Type B pancreatic cell (in vitro differentiated cells): Measurements from ENCODE around the gene PSME4. TPM values are rescaled to one million over a fixed set of nuclear protein-coding genes. Genes with fewer than 3 reads are reported as not detected.
"Not testable (repeated sequence)": the region's sequence is repeated elsewhere in the genome, so short reads cannot be mapped to it uniquely, and the experiment has no call there.

Experiments
- DNase-seq: peaks from one replicate; pipeline ENCODE4 v3.0.0; 2021; ENCODE audit warnings: mixed read lengths; ENCODE audit not compliant: unreplicated experiment; ENCODE audit errors: extremely low spot score
- H3K27ac Mint-ChIP-seq: 2 replicates; pipeline ENCODE4 v1.8.0; 2021; ENCODE audit warnings: mild to moderate bottlenecking, mixed read lengths
- H3K27me3 Mint-ChIP-seq: 2 replicates; pipeline ENCODE4 v1.8.0; 2021; ENCODE audit warnings: mixed read lengths
- H3K36me3 Mint-ChIP-seq: 2 replicates; pipeline ENCODE4 v1.8.0; 2021; ENCODE audit warnings: mixed read lengths
- H3K4me1 Mint-ChIP-seq: one replicate; pipeline ENCODE4 v1.8.0; 2021; ENCODE audit warnings: mixed read lengths; ENCODE audit not compliant: unreplicated experiment
- H3K4me3 Mint-ChIP-seq: 2 replicates; pipeline ENCODE4 v1.8.0; 2021; ENCODE audit warnings: mild to moderate bottlenecking, mixed read lengths
- H3K9me3 Mint-ChIP-seq: 2 replicates; pipeline ENCODE4 v1.8.0; 2021; ENCODE audit warnings: mixed read lengths
- CTCF ChIP-seq: fragments of 200-600 bp; sonication (generic); conservative IDR thresholded peaks from 2 replicates; pipeline ENCODE4 v1.5.0; 2021; ENCODE audit warnings: antibody characterized with exemption, mild to moderate bottlenecking
- total RNA-seq: library from RNA; stranded (reverse); gene quantifications from 2 replicates; pipeline ENCODE4 v1.2.1, GENCODE V29; 2021; ENCODE audit warnings: low replicate concordance

Gene PSME4
- total RNA-seq, 1 donor from 2014 or later = 65.6 TPM

GRCh38 chr2:53969968-53970723 lies 647 bp downstream of the PSME4 start:
- Mint-ChIP-seq H3K4me3 (peak overlapping the region; percentile 92), H3K4me1 (peaks cover 28% of the 10 kb centered on the region), H3K9me3 (no peaks in the 10 kb centered on the region), H3K27me3 (no peaks in the 10 kb centered on the region), H3K36me3 (peaks cover 28% of the 10 kb centered on the region), H3K27ac (peak overlapping the region; percentile 88)
- DNase-seq = peak; percentile 69
- TF ChIP-seq CTCF = no peak

DNA sequence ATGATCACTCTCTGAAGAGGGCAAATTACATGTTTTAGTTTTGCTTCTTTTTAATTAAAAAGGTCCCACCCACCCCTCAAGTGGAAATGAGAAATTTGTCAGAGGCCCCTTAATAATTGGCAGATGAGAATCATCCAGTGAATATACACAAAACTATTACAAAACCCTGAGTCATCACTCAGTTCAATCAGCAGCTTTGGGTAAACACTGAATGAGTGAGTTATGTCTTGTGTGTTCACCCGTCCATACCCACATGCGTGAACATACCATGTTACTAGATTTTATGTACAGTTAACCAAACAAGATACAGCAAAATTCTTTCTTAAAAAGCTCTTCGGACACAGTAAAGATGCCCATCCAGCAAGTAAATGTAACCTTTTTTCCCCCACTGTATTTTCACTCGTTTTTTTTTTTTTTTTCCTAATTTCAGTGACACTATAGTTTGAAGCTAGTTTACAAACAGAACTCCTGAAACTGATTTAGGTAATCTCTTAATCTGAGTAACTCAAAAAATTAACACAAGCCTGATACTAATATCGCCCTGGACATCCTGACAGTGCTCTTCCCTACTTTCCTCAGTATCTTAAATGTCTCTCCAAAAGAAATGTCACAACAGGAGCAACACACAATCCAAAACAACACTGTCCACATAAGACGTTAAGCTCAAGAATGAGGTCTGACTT lies 1.4 kb downstream of the PSME4 start:
- Mint-ChIP-seq H3K9me3 (no peaks in the 10 kb centered on the region), H3K27ac (peak overlapping the region; percentile 88), H3K36me3 (peaks cover 23% of the 10 kb centered on the region), H3K4me1 (peaks cover 29% of the 10 kb centered on the region), H3K4me3 (peak overlapping the region; percentile 92), H3K27me3 (no peaks in the 10 kb centered on the region)
- TF ChIP-seq CTCF = no peak
- DNase-seq = no peak

- Mint-ChIP-seq H3K4me3 (peak overlapping the region; percentile 24), H3K27ac (peak overlapping the region; percentile 79), H3K36me3 (peaks cover 7% of the 10 kb centered on the region), H3K9me3 (no peaks in the 10 kb centered on the region), H3K27me3 (no peaks in the 10 kb centered on the region), H3K4me1 (peaks cover 38% of the 10 kb centered on the region)
- no peak for TF ChIP-seq CTCF
- no peak for DNase-seq
Measured at GRCh38 chr2:53964987-53965687, 5.7 kb downstream of the PSME4 start.

DNA sequence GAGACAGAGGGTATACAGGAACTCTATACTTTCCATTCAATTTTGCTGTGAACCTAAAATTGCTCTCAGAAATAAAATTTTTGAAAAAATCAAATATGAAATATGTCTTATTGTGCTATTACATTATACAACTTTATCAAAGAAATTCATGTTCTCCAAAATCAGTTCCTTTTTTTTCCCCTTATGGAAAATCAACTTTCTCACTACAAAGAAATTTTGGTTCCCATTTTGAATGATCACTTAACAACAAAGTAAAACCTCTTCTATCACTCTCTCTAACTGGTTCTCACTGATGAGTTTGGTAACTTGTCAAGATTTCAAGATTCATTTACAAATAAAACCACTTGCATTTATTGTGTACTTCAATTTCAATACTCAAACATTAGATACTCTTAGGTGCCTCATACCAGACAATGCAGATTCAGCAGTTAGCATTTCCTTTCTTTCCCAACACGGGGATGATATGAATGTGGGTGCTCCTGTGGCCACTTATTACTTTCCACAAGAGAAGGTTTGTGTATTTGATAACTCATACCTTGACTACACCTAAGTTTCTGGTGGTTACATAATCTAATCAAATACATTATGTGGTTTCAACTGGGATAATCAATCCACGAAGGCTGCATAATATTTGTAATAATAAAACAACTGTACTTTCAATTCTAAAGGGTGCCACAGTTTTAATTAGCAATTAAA lies 6.4 kb downstream of the PSME4 start:
- Mint-ChIP-seq H3K4me3 (no peak overlapping the region), H3K4me1 (peaks cover 43% of the 10 kb centered on the region), H3K27ac (peak overlapping the region; percentile 79), H3K9me3 (no peaks in the 10 kb centered on the region), H3K27me3 (no peaks in the 10 kb centered on the region), H3K36me3 (peaks cover 12% of the 10 kb centered on the region)
- no peak for DNase-seq
- no peak for TF ChIP-seq CTCF

- H3K4me3 Mint-ChIP-seq = peak overlapping the region; percentile 72
- H3K27ac Mint-ChIP-seq = peak overlapping the region; percentile 89
- DNase-seq, H3K27me3 Mint-ChIP-seq, H3K36me3 Mint-ChIP-seq, H3K9me3 Mint-ChIP-seq: not testable (repeated sequence)
- peaks cover 35% of the 10 kb centered on the region for H3K4me1 Mint-ChIP-seq
Measured at GRCh38 chr2:53961478-53962216, 9.1 kb downstream of the PSME4 start.
